K562 (cell line): ENCODE data around the gene TTK. TPM values are rescaled to one million over a fixed set of nuclear protein-coding genes. Genes with fewer than 3 reads are reported as not detected.

Experiments
- ATAC-seq: fragments of 200-7000 bp; cut with Tn5 transposase; 3 replicates; pipeline ENCODE4 v1.9.1; 2020; ENCODE audit warnings: moderate library complexity
- BruUV-seq: library from RNA; stranded (reverse); fragments of 400-500 nt; replicated peaks from 2 replicates; lab custom pipeline; 2021; lab: Mats Ljungman, UMichigan
- CTCF ChIA-PET: fragments of 300-600 bp; formaldehyde crosslinking; extraction: SDS; loops from one replicate; lab custom pipeline; 2021; ENCODE audit warnings: low intra/inter-chr PET ratio; lab: Yijun Ruan, JAX
- POLR2A ChIA-PET: fragments of 300-600, 350-650 bp; sonication (Branson Sonifier 250); formaldehyde crosslinking; extraction: SDS; loops from one replicate; lab custom pipeline; 2021; ENCODE audit warnings: antibody characterized with exemption, inconsistent platforms; lab: Yijun Ruan, JAX
- DNase-seq, 4 experiments: peaks; one replicate each; pipeline versions ENCODE4 v3.0.0 to v3.0.0-alpha.2; 2011 to 2018; ENCODE audit warnings: low spot score in 3 of 4, mixed read lengths in 3 of 4; ENCODE audit errors: extremely low read depth in 1 of 4
- FAIRE-seq: peaks from 2 replicates; lab custom pipeline; 2011; peaks lifted over from hg19 to GRCh38; lab: Jason Lieb, UNC
- H2AFZ ChIP-seq: 2 replicates; pipeline ENCODE4 v1.6.0; 2011; ENCODE audit warnings: low read depth, low read length, control low read depth, inconsistent platforms
- H3K27ac ChIP-seq: fragments of 200-600 bp; 3 replicates; pipeline ENCODE4 v1.8.0; 2011; ENCODE audit warnings: low read depth, mild to moderate bottlenecking, control low read depth, inconsistent platforms, low read length, moderate library complexity, mixed read lengths; ENCODE audit errors: extremely low read depth
- H3K27me3 ChIP-seq, 2 experiments: fragments of 300-600 bp in 1 of 2; 2 replicates in 1 of 2; 3 replicates in 1 of 2; pipeline versions ENCODE4 v1.6.0 to v1.8.0; 2011; ENCODE audit warnings: inconsistent platforms in 2 of 2, low read length in 2 of 2, mild to moderate bottlenecking in 1 of 2, mixed read lengths in 1 of 2, moderate library complexity in 1 of 2; ENCODE audit not compliant: control insufficient read depth in 2 of 2, insufficient read depth in 2 of 2
- H3K36me3 ChIP-seq: fragments of 300-600 bp; 3 replicates; pipeline ENCODE4 v1.8.0; 2011; ENCODE audit warnings: mild to moderate bottlenecking, low read length, inconsistent platforms; ENCODE audit not compliant: control insufficient read depth, insufficient read depth
- H3K4me1 ChIP-seq, 2 experiments: fragments of 200-600 bp in 1 of 2; replicated peaks in 1 of 2; 2 replicates in 1 of 2; 3 replicates in 1 of 2; pipeline versions ENCODE4 v1.5.1 to v1.8.0; 2011; ENCODE audit warnings: inconsistent platforms in 2 of 2, low read length in 2 of 2, mild to moderate bottlenecking in 1 of 2, mixed read lengths in 1 of 2, moderate library complexity in 1 of 2; ENCODE audit not compliant: control insufficient read depth in 2 of 2, insufficient read depth in 2 of 2
- H3K4me2 ChIP-seq: 2 replicates; pipeline ENCODE4 v1.6.1; 2011; ENCODE audit warnings: low read length, control low read depth, inconsistent platforms, mixed read lengths; ENCODE audit not compliant: insufficient read depth
- H3K4me3 ChIP-seq: fragments of 200-600 bp; sonication (generic), shearing (Covaris generic); 2 replicates; pipeline ENCODE4 v1.5.1; 2016; ENCODE audit warnings: control low read depth, inconsistent platforms
- H3K79me2 ChIP-seq: fragments of 200-600 bp; 3 replicates; pipeline ENCODE4 v1.8.0; 2011; ENCODE audit warnings: low read length, inconsistent platforms; ENCODE audit not compliant: control insufficient read depth, insufficient read depth
- H3K9ac ChIP-seq, 2 experiments: 2 replicates each; pipeline versions ENCODE4 v1.6.0 to v1.6.1; 2011; ENCODE audit warnings: low read depth in 2 of 2, low read length in 2 of 2, control low read depth in 1 of 2, inconsistent platforms in 1 of 2, mild to moderate bottlenecking in 1 of 2, mixed read lengths in 1 of 2; ENCODE audit not compliant: insufficient read depth in 1 of 2
- H3K9me1 ChIP-seq: one replicate; pipeline ENCODE4 v1.6.0; 2011; ENCODE audit warnings: inconsistent platforms, mild to moderate bottlenecking, low read length, moderate library complexity; ENCODE audit not compliant: control insufficient read depth, insufficient read depth
- H3K9me3 ChIP-seq: replicated peaks from 2 replicates; pipeline ENCODE4 v1.5.1; 2011; ENCODE audit warnings: low read depth, low read length, inconsistent platforms; ENCODE audit not compliant: control insufficient read depth, insufficient read depth
- H4K20me1 ChIP-seq: replicated peaks from 2 replicates; pipeline ENCODE4 v1.6.1; 2011; ENCODE audit warnings: low read length, inconsistent platforms, mixed read lengths; ENCODE audit not compliant: control insufficient read depth, insufficient read depth
- CTCF ChIP-seq, 3 experiments: IDR thresholded peaks in 2 of 3; conservative IDR thresholded peaks in 1 of 3; 2 replicates each; pipeline ENCODE4 v1.5.1; 2011 to 2012; ENCODE audit warnings: low read length in 3 of 3, mild to moderate bottlenecking in 3 of 3, control low read depth in 2 of 3, improper control_type of control experiment in 1 of 3, inconsistent platforms in 1 of 3, low read depth in 1 of 3, mixed read lengths in 1 of 3, moderate library complexity in 1 of 3; ENCODE audit not compliant: insufficient read depth in 2 of 3
- FOXJ3 ChIP-seq: sonication (generic); formaldehyde crosslinking; IDR thresholded peaks from 2 replicates; pipeline ENCODE4 v1.4.0; 2020; ENCODE audit warnings: mild to moderate bottlenecking, missing genetic modification reagents
- ILF3 ChIP-seq: fragments of 450-650 bp; IDR thresholded peaks from 2 replicates; pipeline ENCODE4 v1.6.1; 2018; ENCODE audit warnings: antibody characterized with exemption, mild to moderate bottlenecking, moderate library complexity, borderline replicate concordance
- POLR2B ChIP-seq: fragments of 450-650 bp; IDR thresholded peaks from 2 replicates; pipeline ENCODE4 v1.6.1; 2018; ENCODE audit warnings: low read depth; ENCODE audit not compliant: partially characterized antibody
- SAP30 ChIP-seq: fragments of 200-600 bp; sonication (generic); IDR thresholded peaks from 2 replicates; pipeline ENCODE4 v1.6.1; 2012; ENCODE audit warnings: borderline replicate concordance, low read depth, mild to moderate bottlenecking, moderate library complexity, low read length, control low read depth, inconsistent platforms; ENCODE audit not compliant: insufficient read depth, poor library complexity, severe bottlenecking
- SNIP1 ChIP-seq: fragments of 450-650 bp; IDR thresholded peaks from 2 replicates; pipeline ENCODE4 v1.7.1; 2017; ENCODE audit warnings: low read depth, mild to moderate bottlenecking
- STAG1 ChIP-seq: sonication (generic); formaldehyde crosslinking; IDR thresholded peaks from 2 replicates; pipeline ENCODE4 v1.5.0; 2020; ENCODE audit warnings: missing genetic modification reagents, borderline replicate concordance
- ZKSCAN8 ChIP-seq: fragments of 200-800 bp; sonication (Bioruptor generic); IDR thresholded peaks from 2 replicates; pipeline ENCODE4 v1.6.1; 2016; ENCODE audit warnings: missing genetic modification characterization, missing compliant biosample characterization
- ZNF217 ChIP-seq: sonication (generic); formaldehyde crosslinking; IDR thresholded peaks from 2 replicates; pipeline ENCODE4 v1.8.0; 2022; ENCODE audit warnings: mild to moderate bottlenecking, missing genetic modification reagents
- ZNF274 ChIP-seq: IDR thresholded peaks from 2 replicates; pipeline ENCODE4 v1.6.1; 2011; ENCODE audit warnings: low read depth, mild to moderate bottlenecking, low read length, moderate library complexity, borderline replicate concordance
- ZNF586 ChIP-seq: fragments of 450-650 bp; formaldehyde crosslinking; conservative IDR thresholded peaks from 2 replicates; pipeline ENCODE4 v1.4.0; 2020; ENCODE audit warnings: mild to moderate bottlenecking, moderate library complexity
- WGBS: fragments of 100-300 bp; shearing (Covaris generic); methylation state at CpG from one replicate; pipeline ENCODE4 v1.1.6; 2016; ENCODE audit warnings: low coverage, mixed read lengths; ENCODE audit not compliant: insufficient coverage; ENCODE audit errors: missing lambda C conversion rate; 5-methylcytosine and 5-hydroxymethylcytosine counted together
- in situ Hi-C: fragments of 300-500 bp; cut with MboI; formaldehyde crosslinking; loops from 4 replicates; pipeline ENCODE4 v1.15.0; 2018; ENCODE audit warnings: inconsistent platforms, mixed read lengths
- intact Hi-C: fragments of 100-400 bp; cut with micrococcal nuclease; formaldehyde crosslinking; loops from 2 replicates; pipeline ENCODE4 v1.14.2; 2022
- polyA plus RNA-seq, 8 experiments: library from polyadenylated mRNA; depleted of rRNA in 4 of 8; stranded (reverse) in 5 of 8; unstranded in 3 of 8; fragments of >200 nt; fragmentation: Nextera tagmentation in 2 of 8; fragmentation: Illumina TruSeq in 1 of 8; extraction: Ambion mirVana in 2 of 8; extraction: Trizol in 1 of 8; gene quantifications; 2 replicates each; pipeline versions ENCODE4 v1.2.1 to v1.2.3, GENCODE V29; 2011 to 2014; ENCODE audit warnings: inconsistent platforms in 1 of 8, missing spikeins in 1 of 8
- total RNA-seq, 7 experiments: library from RNA; depleted of rRNA in 6 of 7; stranded (reverse); fragments of >200 nt in 6 of 7; fragmentation: Illumina TruSeq in 2 of 7; extraction: Trizol in 2 of 7; gene quantifications; 2 replicates each; pipeline versions ENCODE4 v1.2.1 to v1.2.3, GENCODE V29; 2011 to 2021; ENCODE audit warnings: low replicate concordance in 1 of 7

TTK gene
- total and polyA plus RNA-seq, 9 of the 15 experiments (the other 6 are each of a cell fraction or from before 2014, with no cell fraction given): 32.7 to 58.9 (median 52.8) TPM

- TF ChIP-seq POLR2B: no peak
- no peak for TF ChIP-seq ZNF274
- no peak for TF ChIP-seq ZNF217 (CRISPR knock-in tag)
- no peak for TF ChIP-seq SAP30
- TF ChIP-seq ZKSCAN8 (CRISPR knock-in tag): no peak
Measured at GRCh38 chr6:80006541-80006940, 2.1 kb downstream of the TTK start (continued).

DNA sequence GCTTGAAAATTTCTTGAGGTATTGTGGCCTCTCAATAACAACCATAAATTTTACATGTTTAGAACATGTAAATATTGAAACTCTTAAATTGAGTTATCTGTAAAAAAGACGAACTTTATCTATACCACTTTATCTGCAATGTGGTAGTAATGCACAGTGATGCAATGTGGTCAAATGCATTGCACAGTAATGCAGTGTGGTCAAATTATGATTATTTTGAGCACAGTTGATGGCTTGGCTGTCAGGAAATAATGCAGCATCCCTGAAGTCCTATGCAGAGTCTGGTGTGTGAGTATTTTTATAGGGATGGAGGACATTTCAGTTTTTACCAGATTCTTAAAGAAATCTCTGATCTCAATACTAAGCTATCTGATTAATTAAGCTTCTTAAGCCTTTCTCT lies 5.1 kb downstream of the TTK start:
- no peak for FAIRE-seq
- intact Hi-C loops: no loop called here

More for the DNA sequence above, 5.1 kb downstream of the TTK start:
- Histone ChIP-seq H3K9me1 (no peaks in the 10 kb centered on the region), H3K9ac (no peak overlapping the region), H3K4me2 (no peak overlapping the region), H3K27me3 (no peaks in the 10 kb centered on the region; a peak in 1 of 5 replicates), H3K36me3 (peaks cover 80% of the 10 kb centered on the region)
- ChIA-PET CTCF (no interaction called here), POLR2A (interaction anchor here (1.0 kb wide), 1 partner anchor 11 kb away, joined by 5 read pairs; no protein-coding TSS in a partner anchor)
- ATAC-seq: no peak
- BruUV-seq: no TSS peak
- WGBS: 25% methylated on average over 1 of the region's 1 CpG
- TF ChIP-seq FOXJ3 (CRISPR knock-in tag): no peak
- no peak for TF ChIP-seq ILF3
- no peak for TF ChIP-seq CTCF (IDR thresholded peaks at IDR 0.05 in 2 of 3, conservative IDR thresholded peaks at IDR 0.05 in 1 of 3; ENCODE audit: insufficient read depth in 2 of 3, low read depth in 1 of 3, low read length in 3 of 3)
- TF ChIP-seq STAG1: no peak
- no peak for TF ChIP-seq ZNF586
- TF ChIP-seq SNIP1: no peak
- TF ChIP-seq, all 486 proteins: peak for 0
- in situ Hi-C loops: no loop called here
- H3K27ac ChIP-seq: no peak overlapping the region
- no peak for DNase-seq
- peaks cover 28% of the 10 kb centered on the region for H3K79me2 ChIP-seq
- no peaks in the 10 kb centered on the region for H3K4me1 ChIP-seq
- no peak overlapping the region for H2AFZ ChIP-seq
- H3K9me3 ChIP-seq: no peaks in the 10 kb centered on the region
- H3K4me3 ChIP-seq: no peak overlapping the region
- H4K20me1 ChIP-seq: no peaks in the 10 kb centered on the region
